Uterus (tissue), 4 donors: ENCODE results near the gene SPATA16. TPM values are rescaled to one million over a fixed set of nuclear protein-coding genes. Genes with fewer than 3 reads are reported as not detected.

Experiments
- DNase-seq, 2 donors: peaks; one replicate each; pipeline ENCODE4 v3.0.0-alpha.2; 2019 to 2020
- H3K27ac ChIP-seq, 2 donors: fragments of 200-600 bp; sonication (generic); 1 replicate in 1 of 2; 2 replicates in 1 of 2; pipeline ENCODE4 v1.5.1; 2016 to 2018
- H3K27me3 ChIP-seq, 2 donors: fragments of 200-600 bp; sonication (generic); one replicate each; pipeline ENCODE4 v1.5.1; 2018 to 2019; ENCODE audit warnings: control low read depth in 1 of 2
- H3K36me3 ChIP-seq, 2 donors: fragments of 200-600 bp; sonication (generic); one replicate each; pipeline ENCODE4 v1.5.1; 2019; ENCODE audit warnings: control low read depth in 1 of 2
- H3K4me1 ChIP-seq, 2 donors: fragments of 200-600 bp; sonication (generic); one replicate each; pipeline ENCODE4 v1.5.1; 2018 to 2019; ENCODE audit warnings: control low read depth in 1 of 2
- H3K4me3 ChIP-seq, 2 donors: fragments of 200-600 bp; sonication (generic); 1 replicate in 1 of 2; 2 replicates in 1 of 2; pipeline ENCODE4 v1.5.1; 2018 to 2019; ENCODE audit warnings: mild to moderate bottlenecking in 1 of 2
- H3K9me3 ChIP-seq, 2 donors: fragments of 200-600 bp; sonication (generic); one replicate each; pipeline ENCODE4 v1.5.1; 2019; ENCODE audit warnings: control low read depth in 1 of 2
- CTCF ChIP-seq, 4 experiments: fragments of 200-600 bp in 2 of 4; fragments of 450-650 bp in 2 of 4; sonication (generic) in 2 of 4; IDR thresholded peaks; one replicate each; pipeline ENCODE4 v1.5.1; 2016 to 2019; ENCODE audit warnings: antibody characterized with exemption in 4 of 4, mild to moderate bottlenecking in 2 of 4, moderate library complexity in 1 of 4
- POLR2A ChIP-seq, 2 donors: fragments of 450-650 bp; IDR thresholded peaks; one replicate each; pipeline ENCODE4 v1.6.1; 2016; ENCODE audit warnings: antibody characterized with exemption in 2 of 2, mild to moderate bottlenecking in 1 of 2, moderate library complexity in 1 of 2
- intact Hi-C: fragments of 100-400 bp; cut with DNase I; formaldehyde crosslinking; loops from one replicate; pipeline ENCODE4 v1.15.1; 2023; ENCODE audit warnings: low total_unique reads
- total RNA-seq, 4 donors: library from RNA; depleted of rRNA in 3 of 4; stranded (reverse); fragments of >200 nt in 3 of 4; gene quantifications; one replicate each; pipeline versions ENCODE4 v1.1.0 to v1.2.4, GENCODE V29; 2014 to 2023
- donor health status: DM: yes; HTN: yes; CAD: no.

SPATA16 gene
- total RNA-seq, 4 donors from 2014 or later, result not detected

GRCh38 chr3:172938788-172939187 lies 202.2 kb downstream of the SPATA16 start:
- TF ChIP-seq POLR2A (IDR thresholded peaks at IDR 0.05) (no peak), CTCF (IDR thresholded peaks at IDR 0.05) (no peak)
- no peak for DNase-seq
- no peak overlapping the region for H3K27ac ChIP-seq
- no peaks in the 10 kb centered on the region for H3K4me1 ChIP-seq
- H3K4me3 ChIP-seq, result no peak overlapping the region
- H3K9me3 ChIP-seq, result no peaks in the 10 kb centered on the region
- intact Hi-C loops, result no loop called here
- no peaks in the 10 kb centered on the region for H3K36me3 ChIP-seq
- no peaks in the 10 kb centered on the region for H3K27me3 ChIP-seq

GRCh38 chr3:172931746-172932285 lies 209.2 kb downstream of the SPATA16 start:
- H3K27me3 ChIP-seq, result no peaks in the 10 kb centered on the region
- no peak for DNase-seq
- intact Hi-C loops, result no loop called here
- H3K27ac ChIP-seq, result no peak overlapping the region
- H3K9me3 ChIP-seq, result no peaks in the 10 kb centered on the region
- TF ChIP-seq POLR2A (IDR thresholded peaks at IDR 0.05), result no peak
- no peak for TF ChIP-seq CTCF (IDR thresholded peaks at IDR 0.05)
- no peak overlapping the region for H3K4me3 ChIP-seq
- H3K36me3 ChIP-seq, result no peaks in the 10 kb centered on the region
- H3K4me1 ChIP-seq, result no peaks in the 10 kb centered on the region

GRCh38 chr3:172929451-172929850 lies 211.6 kb downstream of the SPATA16 start:
- DNase-seq, result no peak
- H3K27ac ChIP-seq, result no peak overlapping the region
- TF ChIP-seq CTCF (IDR thresholded peaks at IDR 0.05), result no peak
- no peak for TF ChIP-seq POLR2A (IDR thresholded peaks at IDR 0.05)
- intact Hi-C loops, result no loop called here
- H3K4me3 ChIP-seq, result no peak overlapping the region
- H3K27me3 ChIP-seq, result no peaks in the 10 kb centered on the region
- no peaks in the 10 kb centered on the region for H3K36me3 ChIP-seq
- H3K9me3 ChIP-seq, result no peaks in the 10 kb centered on the region
- H3K4me1 ChIP-seq, result no peaks in the 10 kb centered on the region

- intact Hi-C loops, result no loop called here
- H3K27ac ChIP-seq, result no peak overlapping the region
- H3K27me3 ChIP-seq, result no peaks in the 10 kb centered on the region
- no peaks in the 10 kb centered on the region for H3K9me3 ChIP-seq
- H3K4me1 ChIP-seq, result no peaks in the 10 kb centered on the region
- TF ChIP-seq CTCF (IDR thresholded peaks at IDR 0.05) (no peak), POLR2A (IDR thresholded peaks at IDR 0.05) (no peak)
- H3K4me3 ChIP-seq, result no peak overlapping the region
- no peaks in the 10 kb centered on the region for H3K36me3 ChIP-seq
- no peak for DNase-seq
Observed at GRCh38 chr3:172924546-172924945, 216.5 kb downstream of the SPATA16 start.

GRCh38 chr3:172919297-172919683 lies 221.7 kb downstream of the SPATA16 start:
- intact Hi-C loops, result no loop called here

More at GRCh38 chr3:172919297-172919683, 221.7 kb downstream of the SPATA16 start:
- Histone ChIP-seq H3K27ac (no peak overlapping the region), H3K9me3 (no peaks in the 10 kb centered on the region), H3K27me3 (no peaks in the 10 kb centered on the region), H3K4me1 (no peaks in the 10 kb centered on the region), H3K36me3 (no peaks in the 10 kb centered on the region), H3K4me3 (no peak overlapping the region)
- TF ChIP-seq CTCF (IDR thresholded peaks at IDR 0.05) (no peak), POLR2A (IDR thresholded peaks at IDR 0.05) (no peak)
- DNase-seq, result no peak
